GM12875 (cell line): ENCODE data around the gene USP7.

Experiments used
- H3K4me3 ChIP-seq: one replicate; pipeline ENCODE4 v1.5.1; 2011; ENCODE audit warnings: low read depth, low read length, control low read depth
- CTCF ChIP-seq: IDR thresholded peaks from 2 replicates; pipeline ENCODE4 v1.5.1; 2011; ENCODE audit warnings: low read depth, mild to moderate bottlenecking, control low read depth, inconsistent platforms, low read length, moderate library complexity, borderline replicate concordance; ENCODE audit not compliant: insufficient read depth

USP7 gene

GRCh38 chr16:8957509-8958157, 6.1 kb downstream of the USP7 start:
- no peak for TF ChIP-seq CTCF
- H3K4me3 ChIP-seq, result peak overlapping the region; percentile 11

GRCh38 chr16:8957063-8957397, 6.7 kb downstream of the USP7 start:
- no peak for TF ChIP-seq CTCF
- no peak overlapping the region for H3K4me3 ChIP-seq

GRCh38 chr16:8956265-8957062, 7.2 kb downstream of the USP7 start:
- H3K4me3 ChIP-seq, result no peak overlapping the region
- TF ChIP-seq CTCF, result no peak

- TF ChIP-seq CTCF, result no peak
- no peak overlapping the region for H3K4me3 ChIP-seq
Measured at GRCh38 chr16:8955828-8956227, 7.9 kb downstream of the USP7 start.

GRCh38 chr16:8953064-8953463, 10.6 kb downstream of the USP7 start:
- TF ChIP-seq CTCF, result no peak

GRCh38 chr16:8952281-8952751, 11.4 kb downstream of the USP7 start:
- H3K4me3 ChIP-seq, result no peak overlapping the region
- no peak for TF ChIP-seq CTCF

More at GRCh38 chr16:8953064-8953463, 10.6 kb downstream of the USP7 start:
- H3K4me3 ChIP-seq, result no peak overlapping the region

- no peak overlapping the region for H3K4me3 ChIP-seq
- no peak for TF ChIP-seq CTCF
Measured at GRCh38 chr16:8951447-8952280, 12.0 kb downstream of the USP7 start.
